HG02798 (cell line): ENCODE measurements around the gene KRTAP10-6.
"Not testable (repeated sequence)": the region's sequence is repeated elsewhere in the genome, so short reads cannot be mapped to it uniquely, and the experiment has no call there.

ENCODE experiments used
- ATAC-seq: cut with Tn5 transposase; IDR thresholded peaks from one replicate; pipeline ENCODE4 v1.9.1; 2021; ENCODE audit warnings: mild to moderate bottlenecking; ENCODE audit not compliant: unreplicated experiment, poor library complexity

The KRTAP10-6 gene

GRCh38 chr21:44566403-44566802 is 25.9 kb downstream of the KRTAP10-6 start:
- ATAC-seq, result no peak

- ATAC-seq, result no peak
These were observed 27.3 kb downstream of the KRTAP10-6 start for GRCh38 chr21:44564886-44565598.

GRCh38 chr21:44564099-44564498 is 28.2 kb downstream of the KRTAP10-6 start:
- ATAC-seq, result no peak

GRCh38 chr21:44558695-44559094 is 33.6 kb downstream of the KRTAP10-6 start, which contains the start of gene KRTAP10-3:
Gene KRTAP10-3 (minus strand): TSS chr21:44558795. CDS start chr21:44558715, 80 bp downstream.
- no peak for ATAC-seq

- not testable (repeated sequence) for ATAC-seq
These were observed 34.0 kb downstream of the KRTAP10-6 start for GRCh38 chr21:44558329-44558675.

GRCh38 chr21:44557491-44558328 is 34.6 kb downstream of the KRTAP10-6 start:
- no peak for ATAC-seq

- ATAC-seq, result no peak
These were observed 35.4 kb downstream of the KRTAP10-6 start for GRCh38 chr21:44556879-44557278.

GRCh38 chr21:44555200-44555875 is 37.0 kb downstream of the KRTAP10-6 start:
- ATAC-seq, result no peak

- ATAC-seq, result no peak
These were observed 39.6 kb downstream of the KRTAP10-6 start for GRCh38 chr21:44552681-44553080.

- ATAC-seq, result no peak
These were observed 40.2 kb downstream of the KRTAP10-6 start for GRCh38 chr21:44552136-44552535.

- no peak for ATAC-seq
These were observed 40.9 kb downstream of the KRTAP10-6 start, which contains the start of gene KRTAP10-2 for GRCh38 chr21:44551340-44551961. Gene KRTAP10-2 (minus strand): TSS chr21:44551505. CDS start chr21:44551458, 47 bp downstream.

- ATAC-seq, result no peak
These were observed 41.5 kb downstream of the KRTAP10-6 start for GRCh38 chr21:44550807-44551206.

GRCh38 chr21:44550285-44550684 is 42.0 kb downstream of the KRTAP10-6 start:
- ATAC-seq, result not testable (repeated sequence)

GRCh38 chr21:44549525-44550211 is 42.6 kb downstream of the KRTAP10-6 start:
- no peak for ATAC-seq

GRCh38 chr21:44548922-44549321 is 43.4 kb downstream of the KRTAP10-6 start:
- no peak for ATAC-seq

- no peak for ATAC-seq
These were observed 43.9 kb downstream of the KRTAP10-6 start for GRCh38 chr21:44548381-44548780.

- no peak for ATAC-seq
These were observed 44.5 kb downstream of the KRTAP10-6 start for GRCh38 chr21:44547656-44548331.

- ATAC-seq, result no peak
These were observed 47.7 kb downstream of the KRTAP10-6 start for GRCh38 chr21:44544566-44544965.

- no peak for ATAC-seq
These were observed 49.6 kb downstream of the KRTAP10-6 start for GRCh38 chr21:44542716-44543115.
